HG03159 (cell line): ENCODE data around the gene FAM171A2.
A peak's percentile ranks its signal among the peaks of the same experiment; 100 is the strongest.
"Not testable (repeated sequence)": the region's sequence is repeated elsewhere in the genome, so short reads cannot be mapped to it uniquely, and the experiment has no call there.

Experiments used
- ATAC-seq: cut with Tn5 transposase; IDR thresholded peaks from one replicate; pipeline ENCODE4 v1.9.1; 2021; ENCODE audit warnings: mild to moderate bottlenecking, moderate library complexity; ENCODE audit not compliant: unreplicated experiment

The FAM171A2 gene

GRCh38 chr17:44363613-44364159 is at the start of gene FAM171A2:
TSS of gene FAM171A2 (minus strand) at chr17:44363853. CDS start at chr17:44363714, 139 bp downstream.
- no peak for ATAC-seq

- no peak for ATAC-seq
Measured at GRCh38 chr17:44409309-44410028, 45.8 kb upstream of the FAM171A2 start.

GRCh38 chr17:44408786-44409185 is 45.1 kb upstream of the FAM171A2 start:
- no peak for ATAC-seq

- ATAC-seq, result peak; percentile 48
Measured at GRCh38 chr17:44402564-44403172, 39.0 kb upstream of the FAM171A2 start.

GRCh38 chr17:44400226-44400847 is 36.7 kb upstream of the FAM171A2 start:
- no peak for ATAC-seq

GRCh38 chr17:44398692-44399691 is 35.3 kb upstream of the FAM171A2 start:
- no peak for ATAC-seq

- no peak for ATAC-seq
Measured at GRCh38 chr17:44397479-44398440, 34.1 kb upstream of the FAM171A2 start.

GRCh38 chr17:44396946-44397345 is 33.3 kb upstream of the FAM171A2 start:
- no peak for ATAC-seq

GRCh38 chr17:44394833-44395232 is 31.2 kb upstream of the FAM171A2 start:
- ATAC-seq, result no peak

- ATAC-seq, result not testable (repeated sequence)
Measured at GRCh38 chr17:44394112-44394511, 30.5 kb upstream of the FAM171A2 start.

GRCh38 chr17:44390250-44390870 is 26.7 kb upstream of the FAM171A2 start:
- ATAC-seq, result no peak

- no peak for ATAC-seq
Measured at GRCh38 chr17:44389723-44390202, 26.1 kb upstream of the FAM171A2 start.

- ATAC-seq, result no peak
Measured at GRCh38 chr17:44389281-44389680, 25.6 kb upstream of the FAM171A2 start, which contains the start of gene ITGA2B. TSS of gene ITGA2B (minus strand) at chr17:44389649. CDS start at chr17:44389473, 176 bp downstream.

- no peak for ATAC-seq
Measured at GRCh38 chr17:44387804-44388203, 24.2 kb upstream of the FAM171A2 start.

GRCh38 chr17:44386182-44386525 is 22.5 kb upstream of the FAM171A2 start:
- ATAC-seq, result no peak

- ATAC-seq, result peak; percentile 56
Measured at GRCh38 chr17:44385287-44386181, 21.9 kb upstream of the FAM171A2 start.

- ATAC-seq, result no peak
Measured at GRCh38 chr17:44384823-44385286, 21.2 kb upstream of the FAM171A2 start.
